Osteoblast (primary cell): ENCODE measurements around the gene ETNK2. TPM values are rescaled to one million over a fixed set of nuclear protein-coding genes. Genes with fewer than 3 reads are reported as not detected.
A peak's percentile ranks its signal among the peaks of the same experiment; 100 is the strongest.

Experiments used
- DNase-seq: peaks from one replicate; pipeline ENCODE4 v3.0.0; 2011; ENCODE audit warnings: low spot score, mixed read lengths; ENCODE audit not compliant: insufficient read length; ENCODE audit errors: missing footprints
- H2AFZ ChIP-seq: 2 replicates; pipeline ENCODE4 v1.6.0; 2011; ENCODE audit warnings: mild to moderate bottlenecking, low read length
- H3K27ac ChIP-seq: 2 replicates; pipeline ENCODE4 v1.5.1; 2011; ENCODE audit warnings: mild to moderate bottlenecking, low read depth, low read length, moderate library complexity
- H3K27me3 ChIP-seq: 2 replicates; pipeline ENCODE4 v1.6.0; 2012; ENCODE audit warnings: mild to moderate bottlenecking, control low read depth, inconsistent platforms, low read length, moderate library complexity; ENCODE audit not compliant: insufficient read depth
- H3K36me3 ChIP-seq: 2 replicates; pipeline ENCODE4 v1.5.1; 2011; ENCODE audit warnings: mild to moderate bottlenecking, low read length, control low read depth, moderate library complexity; ENCODE audit not compliant: insufficient read depth
- H3K4me1 ChIP-seq: 2 replicates; pipeline ENCODE4 v1.5.1; 2011; ENCODE audit warnings: mild to moderate bottlenecking, low read length, control low read depth, moderate library complexity; ENCODE audit not compliant: insufficient read depth
- H3K4me2 ChIP-seq: 2 replicates; pipeline ENCODE4 v1.6.0; 2011; ENCODE audit warnings: mild to moderate bottlenecking, low read length; ENCODE audit not compliant: insufficient read depth
- H3K4me3 ChIP-seq: fragments of 200-600 bp; sonication (generic); 3 replicates; pipeline ENCODE4 v1.5.1; 2012; ENCODE audit warnings: mild to moderate bottlenecking, low read length, inconsistent platforms; ENCODE audit not compliant: insufficient read depth
- H3K79me2 ChIP-seq: 2 replicates; pipeline ENCODE4 v1.6.0; 2012; ENCODE audit warnings: mild to moderate bottlenecking, low read length, control low read depth, inconsistent platforms; ENCODE audit not compliant: insufficient read depth
- H3K9me3 ChIP-seq: 2 replicates; pipeline ENCODE4 v1.5.1; 2011; ENCODE audit warnings: low read depth, low read length, control low read depth
- H4K20me1 ChIP-seq: 2 replicates; pipeline ENCODE4 v1.6.0; 2012; ENCODE audit warnings: mild to moderate bottlenecking, low read length, control low read depth; ENCODE audit not compliant: insufficient read depth
- CTCF ChIP-seq: IDR thresholded peaks from 2 replicates; pipeline ENCODE4 v1.5.1; 2011; ENCODE audit warnings: mild to moderate bottlenecking, low read depth, low read length, moderate library complexity; ENCODE audit errors: extremely low read depth
- total RNA-seq: library from RNA; depleted of rRNA; stranded (reverse); fragments of >200 nt; gene quantifications from 2 replicates; pipeline ENCODE4 v1.2.3, GENCODE V29; 2012

Gene ETNK2
- total RNA-seq, 1 donor: 0.72 TPM

GRCh38 chr1:204139088-204139487 is 12.8 kb downstream of the ETNK2 start:
- DNase-seq: peak; percentile 36
- Histone ChIP-seq H2AFZ (no peak overlapping the region), H3K4me3 (no peak overlapping the region), H3K9me3 (no peaks in the 10 kb centered on the region), H3K27ac (no peak overlapping the region), H3K4me2 (no peak overlapping the region), H3K27me3 (peaks cover 19% of the 10 kb centered on the region), H3K4me1 (no peaks in the 10 kb centered on the region), H3K79me2 (no peaks in the 10 kb centered on the region), H4K20me1 (no peaks in the 10 kb centered on the region), H3K36me3 (no peaks in the 10 kb centered on the region)
- no peak for TF ChIP-seq CTCF

GRCh38 chr1:204136814-204137213 is 15.0 kb downstream of the ETNK2 start:
- H4K20me1 ChIP-seq: no peaks in the 10 kb centered on the region
- H3K79me2 ChIP-seq: no peaks in the 10 kb centered on the region
- H3K27ac ChIP-seq: no peak overlapping the region
- TF ChIP-seq CTCF: no peak
- no peak for DNase-seq
- no peak overlapping the region for H3K4me3 ChIP-seq
- H3K27me3 ChIP-seq: peaks cover 13% of the 10 kb centered on the region
- H3K9me3 ChIP-seq: no peaks in the 10 kb centered on the region
- H2AFZ ChIP-seq: no peak overlapping the region
- H3K36me3 ChIP-seq: no peaks in the 10 kb centered on the region
- H3K4me1 ChIP-seq: no peaks in the 10 kb centered on the region
- no peak overlapping the region for H3K4me2 ChIP-seq

DNA sequence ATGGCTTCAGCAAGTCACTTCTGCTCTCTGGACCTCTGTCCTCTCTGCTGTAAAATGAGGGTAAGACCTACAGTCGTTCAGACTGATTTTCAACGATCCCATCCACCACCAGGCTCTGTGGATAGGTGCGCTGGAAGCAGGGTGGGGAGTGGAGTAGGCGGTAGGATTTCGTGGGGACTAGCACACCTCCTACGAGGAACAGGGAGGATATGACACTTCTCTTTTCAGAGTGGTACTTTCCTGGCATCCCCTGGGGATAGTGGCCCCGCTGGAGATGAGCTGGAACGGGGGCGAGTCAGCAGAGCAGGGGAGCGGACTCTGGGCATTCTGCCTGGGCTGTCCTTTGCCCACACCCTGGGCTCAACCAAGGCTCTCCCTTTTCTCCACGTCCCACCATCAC is 17.7 kb downstream of the ETNK2 start:
- H3K27ac ChIP-seq: no peak overlapping the region
- no peaks in the 10 kb centered on the region for H3K36me3 ChIP-seq
- H3K79me2 ChIP-seq: no peaks in the 10 kb centered on the region
- H3K4me2 ChIP-seq: no peak overlapping the region
- H3K9me3 ChIP-seq: no peaks in the 10 kb centered on the region
- DNase-seq: peak; percentile 37
- H3K4me3 ChIP-seq: no peak overlapping the region
- no peaks in the 10 kb centered on the region for H4K20me1 ChIP-seq
- H2AFZ ChIP-seq: no peak overlapping the region
- no peak for TF ChIP-seq CTCF
- peaks cover 15% of the 10 kb centered on the region for H3K4me1 ChIP-seq
- peaks cover 3% of the 10 kb centered on the region for H3K27me3 ChIP-seq

- H2AFZ ChIP-seq: no peak overlapping the region
- H3K27me3 ChIP-seq: no peaks in the 10 kb centered on the region
- no peaks in the 10 kb centered on the region for H3K36me3 ChIP-seq
- H3K27ac ChIP-seq: no peak overlapping the region
- H4K20me1 ChIP-seq: no peaks in the 10 kb centered on the region
- no peak overlapping the region for H3K4me3 ChIP-seq
- H3K4me2 ChIP-seq: no peak overlapping the region
- peaks cover 21% of the 10 kb centered on the region for H3K4me1 ChIP-seq
- H3K9me3 ChIP-seq: no peaks in the 10 kb centered on the region
- H3K79me2 ChIP-seq: no peaks in the 10 kb centered on the region
- DNase-seq: no peak
- TF ChIP-seq CTCF: no peak
Observed at GRCh38 chr1:204132718-204133117, 19.1 kb downstream of the ETNK2 start.
